TTC549 (cell line): ENCODE results near the gene PDZRN4.
"Not testable (repeated sequence)": the region's sequence is repeated elsewhere in the genome, so short reads cannot be mapped to it uniquely, and the experiment has no call there.

ENCODE experiments used
- FAIRE-seq: peaks from 2 replicates; lab custom pipeline; 2012; peaks lifted over from hg19 to GRCh38; lab: Jason Lieb, UNC

PDZRN4 gene

GRCh38 chr12:41188058-41188840 is at the start of gene PDZRN4:
PDZRN4 (plus strand) TSS chr12:41188320.
- FAIRE-seq, result no peak

- FAIRE-seq, result no peak
These were observed 48.0 kb upstream of the PDZRN4 start for GRCh38 chr12:41140117-41140516.

GRCh38 chr12:41141104-41141503 is 47.0 kb upstream of the PDZRN4 start:
- FAIRE-seq, result no peak

- FAIRE-seq, result no peak
These were observed 45.7 kb upstream of the PDZRN4 start for GRCh38 chr12:41142376-41142775.

GRCh38 chr12:41151793-41152192 is 36.3 kb upstream of the PDZRN4 start:
- FAIRE-seq, result no peak

- FAIRE-seq, result no peak
These were observed 25.7 kb upstream of the PDZRN4 start for GRCh38 chr12:41162461-41162860.

- FAIRE-seq, result no peak
These were observed 20.4 kb upstream of the PDZRN4 start for GRCh38 chr12:41167701-41168100.

GRCh38 chr12:41174602-41175001 is 13.5 kb upstream of the PDZRN4 start:
- no peak for FAIRE-seq

- FAIRE-seq, result not testable (repeated sequence)
These were observed 8.6 kb upstream of the PDZRN4 start for GRCh38 chr12:41179507-41179906.

- FAIRE-seq, result no peak
These were observed 3.3 kb upstream of the PDZRN4 start for GRCh38 chr12:41184864-41185263.

- no peak for FAIRE-seq
These were observed 2.1 kb upstream of the PDZRN4 start for GRCh38 chr12:41186026-41186425.

- no peak for FAIRE-seq
These were observed 798 bp downstream of the PDZRN4 start for GRCh38 chr12:41188841-41189394.

GRCh38 chr12:41189395-41190251 is 1.5 kb downstream of the PDZRN4 start:
- FAIRE-seq, result no peak

GRCh38 chr12:41190338-41190737 is 2.2 kb downstream of the PDZRN4 start:
- no peak for FAIRE-seq

GRCh38 chr12:41191549-41191948 is 3.4 kb downstream of the PDZRN4 start:
- not testable (repeated sequence) for FAIRE-seq

- no peak for FAIRE-seq
These were observed 5.2 kb downstream of the PDZRN4 start for GRCh38 chr12:41193311-41193710.

GRCh38 chr12:41202051-41202450 is 13.9 kb downstream of the PDZRN4 start:
- no peak for FAIRE-seq

GRCh38 chr12:41205070-41205709 is 17.1 kb downstream of the PDZRN4 start:
- no peak for FAIRE-seq

GRCh38 chr12:41206298-41206697 is 18.2 kb downstream of the PDZRN4 start:
- no peak for FAIRE-seq

GRCh38 chr12:41211448-41211847 is 23.3 kb downstream of the PDZRN4 start:
- no peak for FAIRE-seq

- FAIRE-seq, result no peak
These were observed 24.5 kb downstream of the PDZRN4 start for GRCh38 chr12:41212625-41213024.

- no peak for FAIRE-seq
These were observed 25.0 kb downstream of the PDZRN4 start for GRCh38 chr12:41213107-41213506.

GRCh38 chr12:41213648-41214047 is 25.5 kb downstream of the PDZRN4 start:
- FAIRE-seq, result no peak
